K562 (cell line): Measurements from ENCODE around the gene DGUOK. TPM values are rescaled to one million over a fixed set of nuclear protein-coding genes. Genes with fewer than 3 reads are reported as not detected.

Source experiments
- BRF1 ChIP-seq: IDR thresholded peaks from 3 replicates; pipeline ENCODE4 v1.6.1; 2011; ENCODE audit warnings: borderline replicate concordance, mild to moderate bottlenecking; ENCODE audit not compliant: insufficient read length; ENCODE audit errors: extremely low read depth
- FOSL1 ChIP-seq: fragments of 200-800 bp; sonication (Bioruptor generic); conservative IDR thresholded peaks from 2 replicates; pipeline ENCODE4 v1.6.1; 2016; ENCODE audit warnings: missing genetic modification characterization, missing compliant biosample characterization
- HNRNPL ChIP-seq: fragments of 200-400 bp; formaldehyde crosslinking; IDR thresholded peaks from 2 replicates; pipeline ENCODE4 v1.6.1; 2017; ENCODE audit warnings: low read depth, mild to moderate bottlenecking, low read length
- NR2C2 ChIP-seq, 2 experiments: fragments of 200-800 bp in 1 of 2; sonication (Bioruptor generic) in 1 of 2; sonication (generic) in 1 of 2; formaldehyde crosslinking in 1 of 2; IDR thresholded peaks; 2 replicates each; pipeline versions ENCODE4 v1.6.1 to v1.8.0; 2016 to 2022; ENCODE audit warnings: mild to moderate bottlenecking in 1 of 2, missing compliant biosample characterization in 1 of 2, missing genetic modification characterization in 1 of 2, missing genetic modification reagents in 1 of 2
- PTTG1 ChIP-seq: fragments of 450-650 bp; IDR thresholded peaks from 2 replicates; pipeline ENCODE4 v1.6.1; 2016; ENCODE audit warnings: low read depth, mild to moderate bottlenecking, missing genetic modification characterization, missing compliant biosample characterization
- RB1 ChIP-seq: fragments of 450-650 bp; IDR thresholded peaks from 2 replicates; pipeline ENCODE4 v1.6.1; 2017; ENCODE audit warnings: low read depth, mild to moderate bottlenecking
- RBBP5 ChIP-seq: fragments of 200-600 bp; sonication (generic); IDR thresholded peaks from 2 replicates; pipeline ENCODE4 v1.6.1; 2012; ENCODE audit warnings: borderline replicate concordance, mild to moderate bottlenecking, low read length, control low read depth, inconsistent platforms; ENCODE audit not compliant: insufficient read depth, poor library complexity, severe bottlenecking
- RBFOX2 ChIP-seq: fragments of 200-400 bp; formaldehyde crosslinking; IDR thresholded peaks from 2 replicates; pipeline ENCODE4 v1.6.1; 2017; ENCODE audit warnings: low read depth, mild to moderate bottlenecking, low read length, moderate library complexity
- ZFX ChIP-seq: sonication (generic); formaldehyde crosslinking; IDR thresholded peaks from 2 replicates; pipeline ENCODE4 v1.8.0; 2022; ENCODE audit warnings: mild to moderate bottlenecking, missing genetic modification reagents, moderate library complexity
- polyA plus RNA-seq, 8 experiments: library from polyadenylated mRNA; depleted of rRNA in 4 of 8; stranded (reverse) in 5 of 8; unstranded in 3 of 8; fragments of >200 nt; fragmentation: Nextera tagmentation in 2 of 8; fragmentation: Illumina TruSeq in 1 of 8; extraction: Ambion mirVana in 2 of 8; extraction: Trizol in 1 of 8; gene quantifications; 2 replicates each; pipeline versions ENCODE4 v1.2.1 to v1.2.3, GENCODE V29; 2011 to 2014; ENCODE audit warnings: inconsistent platforms in 1 of 8, missing spikeins in 1 of 8
- total RNA-seq, 7 experiments: library from RNA; depleted of rRNA in 6 of 7; stranded (reverse); fragments of >200 nt in 6 of 7; fragmentation: Illumina TruSeq in 2 of 7; extraction: Trizol in 2 of 7; gene quantifications; 2 replicates each; pipeline versions ENCODE4 v1.2.1 to v1.2.3, GENCODE V29; 2011 to 2021; ENCODE audit warnings: low replicate concordance in 1 of 7
- TF ChIP-seq, protein P1 (sequence below), 2 experiments: fragments of 450-650 bp; formaldehyde crosslinking in 1 of 2; IDR thresholded peaks; 2 replicates each; pipeline versions ENCODE4 v1.4.0 to v1.6.1; 2014 to 2020; ENCODE audit warnings: mild to moderate bottlenecking in 2 of 2, borderline replicate concordance in 1 of 2, low read depth in 1 of 2

Gene DGUOK
- total and polyA plus RNA-seq, 9 of the 15 experiments (the other 6 are each of a cell fraction or from before 2014, with no cell fraction given): 67.0 to 288 (median 126) TPM

DNA sequence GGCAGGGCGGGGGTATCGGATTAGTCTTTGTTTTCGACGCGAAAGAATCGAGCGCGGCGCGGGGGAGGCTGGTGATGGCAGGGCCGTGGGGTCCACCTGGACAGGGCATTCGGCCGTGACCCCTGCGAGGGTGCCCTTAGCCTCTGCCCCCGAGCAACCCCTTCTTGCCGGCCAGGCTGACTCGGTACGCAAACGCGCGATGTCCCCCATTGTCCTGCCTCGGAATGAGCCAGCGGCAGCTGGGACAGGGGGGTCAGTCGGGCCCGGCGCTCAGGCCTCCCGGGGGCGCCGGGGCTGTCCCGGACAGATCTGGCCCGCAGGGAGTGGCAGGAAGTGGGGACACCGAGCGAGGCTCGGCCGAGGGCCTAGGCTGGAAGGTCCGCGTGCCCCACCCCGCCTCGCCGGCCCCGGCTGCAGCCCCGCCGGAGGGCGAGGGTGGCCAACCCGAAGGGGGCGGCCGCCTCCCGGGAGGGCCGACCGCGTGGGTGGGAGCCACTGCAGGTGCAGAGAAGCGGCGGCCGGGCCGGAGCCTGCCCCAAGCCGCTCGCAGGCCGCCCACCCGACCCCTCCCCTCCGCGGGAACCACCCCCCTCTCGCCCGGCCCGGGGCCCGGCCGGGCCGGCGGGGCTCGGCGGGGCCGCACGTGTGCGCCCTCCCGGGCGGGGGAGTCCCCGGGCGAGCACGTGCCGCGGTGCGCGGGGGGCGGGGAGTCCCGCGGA, 57.7 kb downstream of the DGUOK start, which contains the start of gene TET3 (continued):
- TF ChIP-seq BRF1: no peak
- TF ChIP-seq, protein P1, sequence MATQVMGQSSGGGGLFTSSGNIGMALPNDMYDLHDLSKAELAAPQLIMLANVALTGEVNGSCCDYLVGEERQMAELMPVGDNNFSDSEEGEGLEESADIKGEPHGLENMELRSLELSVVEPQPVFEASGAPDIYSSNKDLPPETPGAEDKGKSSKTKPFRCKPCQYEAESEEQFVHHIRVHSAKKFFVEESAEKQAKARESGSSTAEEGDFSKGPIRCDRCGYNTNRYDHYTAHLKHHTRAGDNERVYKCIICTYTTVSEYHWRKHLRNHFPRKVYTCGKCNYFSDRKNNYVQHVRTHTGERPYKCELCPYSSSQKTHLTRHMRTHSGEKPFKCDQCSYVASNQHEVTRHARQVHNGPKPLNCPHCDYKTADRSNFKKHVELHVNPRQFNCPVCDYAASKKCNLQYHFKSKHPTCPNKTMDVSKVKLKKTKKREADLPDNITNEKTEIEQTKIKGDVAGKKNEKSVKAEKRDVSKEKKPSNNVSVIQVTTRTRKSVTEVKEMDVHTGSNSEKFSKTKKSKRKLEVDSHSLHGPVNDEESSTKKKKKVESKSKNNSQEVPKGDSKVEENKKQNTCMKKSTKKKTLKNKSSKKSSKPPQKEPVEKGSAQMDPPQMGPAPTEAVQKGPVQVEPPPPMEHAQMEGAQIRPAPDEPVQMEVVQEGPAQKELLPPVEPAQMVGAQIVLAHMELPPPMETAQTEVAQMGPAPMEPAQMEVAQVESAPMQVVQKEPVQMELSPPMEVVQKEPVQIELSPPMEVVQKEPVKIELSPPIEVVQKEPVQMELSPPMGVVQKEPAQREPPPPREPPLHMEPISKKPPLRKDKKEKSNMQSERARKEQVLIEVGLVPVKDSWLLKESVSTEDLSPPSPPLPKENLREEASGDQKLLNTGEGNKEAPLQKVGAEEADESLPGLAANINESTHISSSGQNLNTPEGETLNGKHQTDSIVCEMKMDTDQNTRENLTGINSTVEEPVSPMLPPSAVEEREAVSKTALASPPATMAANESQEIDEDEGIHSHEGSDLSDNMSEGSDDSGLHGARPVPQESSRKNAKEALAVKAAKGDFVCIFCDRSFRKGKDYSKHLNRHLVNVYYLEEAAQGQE (IDR thresholded peaks at IDR 0.05; ENCODE audit: borderline replicate concordance): no peak
- TF ChIP-seq, protein P1 (CRISPR knock-in tag; IDR thresholded peaks at IDR 0.05; ENCODE audit: low read depth): 0 out of 2 replicates have a peak, but pooled peaks have one; percentile 41
- TF ChIP-seq PTTG1: no peak
- TF ChIP-seq ZFX (CRISPR knock-in tag): peak; percentile 74
- peak; percentile 85 for TF ChIP-seq RBFOX2
- TF ChIP-seq RBBP5: peak; percentile 63
- TF ChIP-seq HNRNPL: peak; percentile 82
- TF ChIP-seq NR2C2 (CRISPR knock-in tag; IDR thresholded peaks at IDR 0.05): no peak
- peak; percentile 57 for TF ChIP-seq NR2C2 (tag; IDR thresholded peaks at IDR 0.05)
- TF ChIP-seq RB1: peak; percentile 27
- peak; percentile 15; the same call in 1 of the 2 replicates for TF ChIP-seq FOSL1 (tag)
